ENCODE data around the gene FGF6.

The FGF6 gene

GRCh38 chr12:4448943-4449850 lies 3.6 kb upstream of the FGF6 start:
- in situ Hi-C loops (cut with MboI; ENCODE audit: low pct_unique_long_range_greater_than_20kb, low sequenced_read_pairs, unreplicated experiment) = no loop called here
- no peak for TF ChIP-seq CTCF (IDR thresholded peaks at IDR 0.05; ENCODE audit: extremely low read depth, insufficient read depth, missing control alignments)
- peak; percentile 8 for DNase-seq (ENCODE audit: low spot score)

GRCh38 chr12:4448371-4448940 lies 2.8 kb upstream of the FGF6 start:
- in situ Hi-C loops (cut with MboI; ENCODE audit: low pct_unique_long_range_greater_than_20kb, low sequenced_read_pairs, unreplicated experiment) = no loop called here
- no peak for TF ChIP-seq CTCF (IDR thresholded peaks at IDR 0.05; ENCODE audit: extremely low read depth, insufficient read depth, missing control alignments)
- DNase-seq (ENCODE audit: low spot score) = peak; percentile 7

- in situ Hi-C loops (cut with MboI; ENCODE audit: low pct_unique_long_range_greater_than_20kb, low sequenced_read_pairs, unreplicated experiment) = no loop called here
- DNase-seq (ENCODE audit: low spot score) = peak; percentile 3
- no peak for TF ChIP-seq CTCF (IDR thresholded peaks at IDR 0.05; ENCODE audit: extremely low read depth, insufficient read depth, missing control alignments)
These were observed 1.5 kb upstream of the FGF6 start for GRCh38 chr12:4447151-4447550.

GRCh38 chr12:4446335-4446734 lies 720 bp upstream of the FGF6 start:
- in situ Hi-C loops (cut with MboI; ENCODE audit: low pct_unique_long_range_greater_than_20kb, low sequenced_read_pairs, unreplicated experiment) = no loop called here
- no peak for TF ChIP-seq CTCF (IDR thresholded peaks at IDR 0.05; ENCODE audit: extremely low read depth, insufficient read depth, missing control alignments)
- DNase-seq (ENCODE audit: low spot score) = peak; percentile 4

GRCh38 chr12:4444031-4444430 lies 1.6 kb downstream of the FGF6 start:
- in situ Hi-C loops (cut with MboI; ENCODE audit: low pct_unique_long_range_greater_than_20kb, low sequenced_read_pairs, unreplicated experiment) = no loop called here
- peak; percentile 5 for DNase-seq (ENCODE audit: low spot score)
- no peak for TF ChIP-seq CTCF (IDR thresholded peaks at IDR 0.05; ENCODE audit: extremely low read depth, insufficient read depth, missing control alignments)

- in situ Hi-C loops (cut with MboI; ENCODE audit: low pct_unique_long_range_greater_than_20kb, low sequenced_read_pairs, unreplicated experiment) = no loop called here
- no peak for TF ChIP-seq CTCF (IDR thresholded peaks at IDR 0.05; ENCODE audit: extremely low read depth, insufficient read depth, missing control alignments)
- no peak for DNase-seq (ENCODE audit: low spot score)
These were observed 2.0 kb downstream of the FGF6 start for GRCh38 chr12:4443616-4444015.
